ENCODE results near the gene DYNC1LI2. TPM values are rescaled to one million over a fixed set of nuclear protein-coding genes. Genes with fewer than 3 reads are reported as not detected.

The DYNC1LI2 gene
- total RNA-seq (2021; ENCODE audit: unreplicated experiment) (92.8 TPM), Bru-seq, nascent RNA (percentile 92 among the genes with signal in this experiment), BruChase-seq, experiment 1, labeled RNA remaining after a 6-hour chase (percentile 98 among the genes with signal in this experiment), BruChase-seq, experiment 2, labeled RNA remaining after a 2-hour chase (percentile 98 among the genes with signal in this experiment)
- 33.8 and 38.5 TPM in 2 replicates for polyA plus RNA-seq (2012)
- long read RNA-seq, full-length matches to known transcripts = 66 of 115 reads
- long read RNA-seq, partial matches to known transcripts = 10 of 115 reads
- long read RNA-seq, other reads (novel, unspliced or antisense) = 39 of 115 reads

DNA sequence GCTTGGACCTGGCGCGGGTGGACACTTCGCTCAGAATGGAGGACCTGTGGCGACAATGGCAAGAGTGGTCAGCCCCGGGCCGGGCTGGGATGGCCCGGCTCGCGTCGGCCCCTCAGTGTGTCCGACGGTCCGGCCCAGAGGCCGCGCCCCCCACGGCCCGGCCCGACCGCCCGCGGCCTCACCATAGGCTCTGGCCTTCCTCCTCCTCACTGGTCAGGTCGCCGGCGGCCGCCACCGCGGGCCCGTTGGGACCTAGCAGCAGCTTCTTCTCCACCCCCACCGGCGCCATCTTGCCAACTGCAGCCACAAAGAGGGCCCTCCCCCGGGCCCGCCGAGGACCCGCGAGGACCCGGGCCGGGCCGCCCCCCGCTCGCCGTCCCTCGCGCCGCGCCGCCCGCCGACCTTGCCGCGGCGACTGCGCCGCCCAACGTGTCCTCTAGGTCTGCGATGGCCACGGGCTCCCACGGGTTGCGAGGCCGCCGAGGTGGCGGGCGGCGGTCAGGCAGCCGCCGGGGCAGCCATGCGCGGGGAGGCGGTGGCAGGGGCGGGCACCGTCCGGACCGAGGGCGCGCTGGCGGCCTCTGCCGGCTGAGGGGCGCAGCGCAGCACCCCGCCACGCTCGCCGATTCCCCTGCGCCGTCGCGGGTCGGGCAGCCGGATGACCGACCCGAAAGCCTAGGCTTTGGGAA is at the start of gene DYNC1LI2:
TSS of gene DYNC1LI2 (minus strand) at position 307 of the 689 bp plus-strand sequence. CDS start at position 289, 18 bp downstream.
- Histone ChIP-seq H3K36me3 (ENCODE audit: control insufficient read depth in 1 of 2, insufficient read depth in 2 of 2, low read length in 2 of 2) (peaks cover 10 to 18% of the 10 kb centered on the region in 2 experiments; a peak in 3 of 4 replicates), H2AFZ (ENCODE audit: low read depth, low read length, poor library complexity, severe bottlenecking) (peak within 1 kb of the TSS; percentile 97), H3K27me3 (ENCODE audit: insufficient read depth, low read length) (no peaks in the 10 kb centered on the region), H3K79me2 (ENCODE audit: insufficient read depth, low read length) (peaks cover 46% of the 10 kb centered on the region), H3K4me3 (replicated peaks in 1 of 2; ENCODE audit: low read depth in 1 of 2, low read length in 2 of 2) (peak within 1 kb of the TSS; percentile 89 to 90), H3K4me1 (ENCODE audit: control insufficient read depth in 1 of 2, insufficient read depth in 2 of 2, low read length in 2 of 2) (peaks cover 12 to 19% of the 10 kb centered on the region in 2 experiments), H3K4me2 (ENCODE audit: low read length) (peak within 1 kb of the TSS; percentile 90), H4K20me1 (ENCODE audit: insufficient read depth) (no peaks in the 10 kb centered on the region), H3K9me2 (ENCODE audit: insufficient read depth) (no peaks in the 10 kb centered on the region), H3K9me3 (ENCODE audit: control insufficient read depth in 1 of 2, insufficient read depth in 1 of 2, low read depth in 1 of 2, low read length in 2 of 2) (0 out of 4 replicates have a peak, but pooled peaks cover 0 to 5% of the 10 kb centered on the region in 2 experiments), H3K27ac (ENCODE audit: low read depth, low read length) (peak within 1 kb of the TSS; percentile 96), H3K9ac (ENCODE audit: low read length) (peak within 1 kb of the TSS; percentile 88)
- CTCF ChIA-PET = interaction anchor here (0.8 to 2.8 kb wide), 6 partner anchors 10 to 88 kb away, joined by 3 to 22 read pairs (median 3); no protein-coding TSS in a partner anchor
- DNase-seq (ENCODE audit: low read depth, low spot score) = peak; percentile 34
- BruUV-seq (replicated peaks) = no TSS peak
- intact Hi-C loops (cut with micrococcal nuclease) = no loop called here
- RAD21 ChIA-PET (ENCODE audit: low non-redundant PET in 1 of 2, low total read pairs in 2 of 2, uncharacterized antibody in 2 of 2, unreplicated experiment in 2 of 2) = no interaction called here
- POLR2A ChIA-PET = interaction anchor here (0.5 kb wide), 1 partner anchor 1064 kb away, joined by 3 read pairs; no protein-coding TSS in a partner anchor
- ATAC-seq = peak; percentile 93
- no peak for TF ChIP-seq JUND (IDR thresholded peaks at IDR 0.05)
- no peak for TF ChIP-seq ELF1 (IDR thresholded peaks at IDR 0.05; ENCODE audit: borderline replicate concordance, low read depth)
- peak; percentile 17 for TF ChIP-seq POLR2A (IDR thresholded peaks at IDR 0.05; ENCODE audit: borderline replicate concordance, extremely low read depth, insufficient read depth, insufficient read length)
- no peak for TF ChIP-seq EZH2phosphoT487 (IDR thresholded peaks at IDR 0.05; ENCODE audit: borderline replicate concordance)
- TF ChIP-seq SIN3A (IDR thresholded peaks at IDR 0.05; ENCODE audit: low read depth) = no peak
- TF ChIP-seq, protein P1, sequence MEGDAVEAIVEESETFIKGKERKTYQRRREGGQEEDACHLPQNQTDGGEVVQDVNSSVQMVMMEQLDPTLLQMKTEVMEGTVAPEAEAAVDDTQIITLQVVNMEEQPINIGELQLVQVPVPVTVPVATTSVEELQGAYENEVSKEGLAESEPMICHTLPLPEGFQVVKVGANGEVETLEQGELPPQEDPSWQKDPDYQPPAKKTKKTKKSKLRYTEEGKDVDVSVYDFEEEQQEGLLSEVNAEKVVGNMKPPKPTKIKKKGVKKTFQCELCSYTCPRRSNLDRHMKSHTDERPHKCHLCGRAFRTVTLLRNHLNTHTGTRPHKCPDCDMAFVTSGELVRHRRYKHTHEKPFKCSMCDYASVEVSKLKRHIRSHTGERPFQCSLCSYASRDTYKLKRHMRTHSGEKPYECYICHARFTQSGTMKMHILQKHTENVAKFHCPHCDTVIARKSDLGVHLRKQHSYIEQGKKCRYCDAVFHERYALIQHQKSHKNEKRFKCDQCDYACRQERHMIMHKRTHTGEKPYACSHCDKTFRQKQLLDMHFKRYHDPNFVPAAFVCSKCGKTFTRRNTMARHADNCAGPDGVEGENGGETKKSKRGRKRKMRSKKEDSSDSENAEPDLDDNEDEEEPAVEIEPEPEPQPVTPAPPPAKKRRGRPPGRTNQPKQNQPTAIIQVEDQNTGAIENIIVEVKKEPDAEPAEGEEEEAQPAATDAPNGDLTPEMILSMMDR (IDR thresholded peaks at IDR 0.05 in 2 of 3, conservative IDR thresholded peaks at IDR 0.05 in 1 of 3; ENCODE audit: borderline replicate concordance in 1 of 3, insufficient read depth in 1 of 3, low read depth in 2 of 3, low read length in 2 of 3) = peak; percentile 36 to 73 (median 66); a peak in 5 of 6 replicates
- no peak for TF ChIP-seq FOSL1 (IDR thresholded peaks at IDR 0.05; ENCODE audit: low read depth)
- no peak for TF ChIP-seq EZH2 (IDR thresholded peaks at IDR 0.05)
- TF ChIP-seq ZFX (IDR thresholded peaks at IDR 0.05) = peak; percentile 75
- TF ChIP-seq YY1 (IDR thresholded peaks at IDR 0.05; ENCODE audit: extremely low read depth, insufficient replicate concordance, low read depth, low read length) = peak; percentile 94
- peak; percentile 19; the same call in 1 of the 2 replicates for TF ChIP-seq SP1 (IDR thresholded peaks at IDR 0.05; ENCODE audit: low read depth)
- TF ChIP-seq, protein P2, sequence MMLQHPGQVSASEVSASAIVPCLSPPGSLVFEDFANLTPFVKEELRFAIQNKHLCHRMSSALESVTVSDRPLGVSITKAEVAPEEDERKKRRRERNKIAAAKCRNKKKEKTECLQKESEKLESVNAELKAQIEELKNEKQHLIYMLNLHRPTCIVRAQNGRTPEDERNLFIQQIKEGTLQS (IDR thresholded peaks at IDR 0.05) = no peak
- no peak for TF ChIP-seq ZNF274 (IDR thresholded peaks at IDR 0.05; ENCODE audit: low read depth, low read length)
- TF ChIP-seq, protein P3, sequence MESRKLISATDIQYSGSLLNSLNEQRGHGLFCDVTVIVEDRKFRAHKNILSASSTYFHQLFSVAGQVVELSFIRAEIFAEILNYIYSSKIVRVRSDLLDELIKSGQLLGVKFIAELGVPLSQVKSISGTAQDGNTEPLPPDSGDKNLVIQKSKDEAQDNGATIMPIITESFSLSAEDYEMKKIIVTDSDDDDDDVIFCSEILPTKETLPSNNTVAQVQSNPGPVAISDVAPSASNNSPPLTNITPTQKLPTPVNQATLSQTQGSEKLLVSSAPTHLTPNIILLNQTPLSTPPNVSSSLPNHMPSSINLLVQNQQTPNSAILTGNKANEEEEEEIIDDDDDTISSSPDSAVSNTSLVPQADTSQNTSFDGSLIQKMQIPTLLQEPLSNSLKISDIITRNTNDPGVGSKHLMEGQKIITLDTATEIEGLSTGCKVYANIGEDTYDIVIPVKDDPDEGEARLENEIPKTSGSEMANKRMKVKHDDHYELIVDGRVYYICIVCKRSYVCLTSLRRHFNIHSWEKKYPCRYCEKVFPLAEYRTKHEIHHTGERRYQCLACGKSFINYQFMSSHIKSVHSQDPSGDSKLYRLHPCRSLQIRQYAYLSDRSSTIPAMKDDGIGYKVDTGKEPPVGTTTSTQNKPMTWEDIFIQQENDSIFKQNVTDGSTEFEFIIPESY (IDR thresholded peaks at IDR 0.05; ENCODE audit: extremely low read depth, insufficient replicate concordance, low read length) = no peak
- peak; percentile 36 for TF ChIP-seq RAD21 (IDR thresholded peaks at IDR 0.05; ENCODE audit: low read depth)
- TF ChIP-seq CEBPB (IDR thresholded peaks at IDR 0.05; ENCODE audit: low read depth) = no peak
- no peak for TF ChIP-seq EGR1 (IDR thresholded peaks at IDR 0.05; ENCODE audit: low read depth)
- TF ChIP-seq, protein P4, sequence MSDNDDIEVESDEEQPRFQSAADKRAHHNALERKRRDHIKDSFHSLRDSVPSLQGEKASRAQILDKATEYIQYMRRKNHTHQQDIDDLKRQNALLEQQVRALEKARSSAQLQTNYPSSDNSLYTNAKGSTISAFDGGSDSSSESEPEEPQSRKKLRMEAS (IDR thresholded peaks at IDR 0.05) = peak; percentile 68; the same call in 1 of the 2 replicates
- TF ChIP-seq POLR2AphosphoS5 (IDR thresholded peaks at IDR 0.05; ENCODE audit: low read depth, low read length) = peak; percentile 78

Measured in HCT116 (cell line).